ENCODE results near the gene EXOC4.

- no peak for TF ChIP-seq CTCF (IDR thresholded peaks at IDR 0.05)
- no peak for TF ChIP-seq POLR2A (IDR thresholded peaks at IDR 0.05)
- no peak for TF ChIP-seq EP300 (IDR thresholded peaks at IDR 0.05)
- no peak for TF ChIP-seq POLR2AphosphoS5 (IDR thresholded peaks at IDR 0.05)
Observed at GRCh38 chr7:133886086-133886485, 633.2 kb downstream of the EXOC4 start.
